Activated CD8-positive, alpha-beta T cell treated with anti-CD3 and anti-CD28 coated beads, Interleukin-2, amount 10 ng/mL, durations not matched to agents 7 days and 5 days (primary cell): ENCODE measurements around the gene POT1. TPM values are rescaled to one million over a fixed set of nuclear protein-coding genes. Genes with fewer than 3 reads are reported as not detected.

Experiments
- ATAC-seq: fragments of 150-1000 bp; cut with Tn5 transposase; one replicate; pipeline ENCODE4 v1.10.0; 2021; ENCODE audit warnings: moderate library complexity
- CTCF ChIA-PET: fragments of 350-600 bp; sonication (Branson Sonifier 250); formaldehyde crosslinking; loops from one replicate; lab custom pipeline; 2021; ENCODE audit warnings: antibody characterized with exemption; lab: Charles Lee
- POLR2A ChIA-PET: fragments of 350-600 bp; sonication (Branson Sonifier 250); formaldehyde crosslinking; loops from one replicate; lab custom pipeline; 2021; ENCODE audit warnings: antibody characterized with exemption; lab: Charles Lee
- DNase-seq: peaks from one replicate; pipeline ENCODE4 v3.0.0-alpha.2; 2020
- H3K27ac Mint-ChIP-seq: one replicate; pipeline ENCODE4 v1.8.0; 2021; ENCODE audit warnings: mild to moderate bottlenecking, mixed read lengths
- H3K27me3 Mint-ChIP-seq: one replicate; pipeline ENCODE4 v1.8.0; 2021; ENCODE audit warnings: low read depth, mixed read lengths
- H3K36me3 Mint-ChIP-seq: one replicate; pipeline ENCODE4 v1.8.0; 2021; ENCODE audit warnings: low read depth, mixed read lengths
- H3K4me1 Mint-ChIP-seq: one replicate; pipeline ENCODE4 v1.8.0; 2021; ENCODE audit warnings: low read depth, mixed read lengths
- H3K4me3 Mint-ChIP-seq: one replicate; pipeline ENCODE4 v1.8.0; 2021; ENCODE audit warnings: mild to moderate bottlenecking, mixed read lengths
- H3K9me3 Mint-ChIP-seq: one replicate; pipeline ENCODE4 v1.8.0; 2022; ENCODE audit warnings: mixed read lengths; ENCODE audit not compliant: insufficient read depth
- total RNA-seq, 2 experiments: library from RNA; stranded (reverse); gene quantifications; one replicate each; pipeline ENCODE4 v1.2.3, GENCODE V29; 2021

The POT1 gene
- total RNA-seq, 2 experiments from 2014 or later = 29.1 to 30.4 TPM

DNA sequence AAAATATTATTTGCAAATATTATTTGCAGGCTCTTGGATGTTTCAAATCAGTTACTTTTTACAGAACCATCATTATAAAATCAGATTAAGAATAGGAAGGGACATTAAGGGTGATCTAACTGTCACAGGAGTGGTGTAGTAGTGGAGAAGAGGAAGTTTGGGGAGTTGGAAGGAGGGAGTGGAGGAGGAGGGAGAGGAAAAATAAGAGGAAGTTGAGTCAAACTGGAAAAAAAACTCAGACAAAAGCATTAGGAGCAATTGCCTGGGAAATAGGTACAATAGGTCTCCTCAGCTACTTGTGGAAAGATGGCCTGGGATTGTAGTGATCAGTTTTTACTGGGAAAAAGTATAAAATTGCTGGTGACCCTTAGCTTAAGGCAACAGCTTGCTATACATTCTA lies 86.3 kb downstream of the POT1 start:
- Mint-ChIP-seq H3K4me3 (no peak overlapping the region), H3K4me1 (no peaks in the 10 kb centered on the region), H3K36me3 (peaks cover 11% of the 10 kb centered on the region), H3K27me3 (no peaks in the 10 kb centered on the region), H3K9me3 (no peaks in the 10 kb centered on the region), H3K27ac (no peak overlapping the region)
- ATAC-seq (no peak), DNase-seq (no peak)
- ChIA-PET POLR2A (no interaction called here), CTCF (no interaction called here)

DNA sequence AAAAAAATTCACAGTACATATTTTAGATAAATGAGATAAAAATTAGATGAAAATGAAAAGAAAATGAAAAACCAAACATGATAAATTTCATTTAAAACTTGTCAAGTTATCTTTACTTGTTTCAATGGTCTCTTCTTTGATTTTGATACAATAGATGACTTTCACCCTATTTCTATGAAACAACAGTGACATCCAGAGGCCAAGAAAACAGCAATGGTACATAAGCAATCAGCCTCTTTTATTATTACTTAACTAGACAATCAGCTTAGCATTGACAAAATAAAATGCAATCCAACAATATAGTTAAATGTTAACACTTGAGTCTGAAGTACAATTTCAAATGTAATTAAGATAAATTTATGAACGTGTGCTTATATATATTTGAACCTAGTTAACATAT lies 89.2 kb downstream of the POT1 start:
- ChIA-PET CTCF (no interaction called here), POLR2A (no interaction called here)
- no peak for DNase-seq
- H3K4me1 Mint-ChIP-seq = no peaks in the 10 kb centered on the region
- H3K9me3 Mint-ChIP-seq = no peaks in the 10 kb centered on the region
- no peak overlapping the region for H3K27ac Mint-ChIP-seq
- peaks cover 3% of the 10 kb centered on the region for H3K36me3 Mint-ChIP-seq
- ATAC-seq = no peak
- no peak overlapping the region for H3K4me3 Mint-ChIP-seq
- no peaks in the 10 kb centered on the region for H3K27me3 Mint-ChIP-seq

- no peaks in the 10 kb centered on the region for H3K4me1 Mint-ChIP-seq
- ChIA-PET CTCF (no interaction called here), POLR2A (no interaction called here)
- no peak for DNase-seq
- no peaks in the 10 kb centered on the region for H3K27me3 Mint-ChIP-seq
- peaks cover 6% of the 10 kb centered on the region for H3K36me3 Mint-ChIP-seq
- ATAC-seq = no peak
- no peak overlapping the region for H3K27ac Mint-ChIP-seq
- no peak overlapping the region for H3K4me3 Mint-ChIP-seq
- H3K9me3 Mint-ChIP-seq = no peaks in the 10 kb centered on the region
These were observed 89.9 kb downstream of the POT1 start for GRCh38 chr7:124839687-124840086.

- Mint-ChIP-seq H3K36me3 (peaks cover 15% of the 10 kb centered on the region), H3K27me3 (no peaks in the 10 kb centered on the region), H3K4me1 (no peaks in the 10 kb centered on the region), H3K27ac (no peak overlapping the region), H3K4me3 (no peak overlapping the region), H3K9me3 (no peaks in the 10 kb centered on the region)
- POLR2A ChIA-PET = no interaction called here
- DNase-seq (no peak), ATAC-seq (no peak)
- CTCF ChIA-PET = no interaction called here
These were observed 93.5 kb downstream of the POT1 start for GRCh38 chr7:124836173-124836572.

GRCh38 chr7:124818807-124819206 lies 110.8 kb downstream of the POT1 start:
- Mint-ChIP-seq H3K27me3 (peaks cover 4% of the 10 kb centered on the region), H3K4me3 (no peak overlapping the region), H3K36me3 (peaks cover 11% of the 10 kb centered on the region), H3K4me1 (no peaks in the 10 kb centered on the region), H3K9me3 (no peaks in the 10 kb centered on the region), H3K27ac (no peak overlapping the region)
- ATAC-seq (no peak), DNase-seq (no peak)
- POLR2A ChIA-PET = no interaction called here
- CTCF ChIA-PET = no interaction called here

DNA sequence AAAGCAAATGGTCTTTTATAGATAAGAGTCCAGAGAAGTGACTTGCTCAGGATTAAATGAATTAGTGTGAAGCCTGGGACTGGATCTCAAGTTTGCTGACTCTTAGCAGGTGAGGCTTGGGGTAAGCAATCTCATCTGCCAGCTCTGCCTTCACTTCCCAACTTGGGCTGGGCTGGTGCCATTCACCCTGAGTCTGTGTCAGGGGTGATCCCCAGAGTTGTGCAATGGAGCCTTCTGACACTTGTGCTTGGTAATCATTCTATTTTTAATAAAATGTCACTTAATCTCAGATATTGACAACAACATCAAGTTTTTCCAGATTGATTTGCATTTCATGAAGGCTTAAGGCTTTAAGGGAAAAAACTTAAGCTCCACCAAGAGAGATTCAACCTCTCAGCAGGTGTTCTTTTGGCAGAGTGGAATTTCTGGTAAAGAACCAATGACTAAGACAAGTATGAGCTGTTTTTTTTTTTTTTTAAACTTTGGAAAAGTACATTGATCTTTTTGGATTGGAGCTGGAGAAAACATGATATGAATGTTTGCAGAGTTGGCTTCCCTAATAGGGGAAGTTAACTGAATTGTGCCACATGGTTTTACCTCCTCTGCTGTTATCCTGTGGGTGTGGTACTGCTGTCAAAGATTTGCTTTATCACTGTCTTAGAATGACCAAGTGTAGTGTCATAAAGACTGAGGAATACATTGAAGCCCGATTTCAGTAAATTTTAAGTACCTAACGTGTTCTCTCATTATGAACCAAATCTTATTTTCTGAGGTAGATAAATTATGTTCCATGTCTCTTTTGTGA lies 115.4 kb downstream of the POT1 start:
- ChIA-PET POLR2A (no interaction called here), CTCF (no interaction called here)
- H3K27ac Mint-ChIP-seq = no peak overlapping the region
- H3K9me3 Mint-ChIP-seq = no peaks in the 10 kb centered on the region
- DNase-seq (no peak), ATAC-seq (no peak)
- H3K36me3 Mint-ChIP-seq = no peaks in the 10 kb centered on the region
- H3K4me3 Mint-ChIP-seq = no peak overlapping the region
- peaks cover 10% of the 10 kb centered on the region for H3K27me3 Mint-ChIP-seq
- H3K4me1 Mint-ChIP-seq = no peaks in the 10 kb centered on the region

- Mint-ChIP-seq H3K4me3 (no peak overlapping the region), H3K4me1 (no peaks in the 10 kb centered on the region), H3K27me3 (peaks cover 10% of the 10 kb centered on the region), H3K27ac (no peak overlapping the region), H3K36me3 (no peaks in the 10 kb centered on the region), H3K9me3 (no peaks in the 10 kb centered on the region)
- DNase-seq (no peak), ATAC-seq (no peak)
- ChIA-PET CTCF (no interaction called here), POLR2A (no interaction called here)
These were observed 116.9 kb downstream of the POT1 start for GRCh38 chr7:124812764-124813163.

DNA sequence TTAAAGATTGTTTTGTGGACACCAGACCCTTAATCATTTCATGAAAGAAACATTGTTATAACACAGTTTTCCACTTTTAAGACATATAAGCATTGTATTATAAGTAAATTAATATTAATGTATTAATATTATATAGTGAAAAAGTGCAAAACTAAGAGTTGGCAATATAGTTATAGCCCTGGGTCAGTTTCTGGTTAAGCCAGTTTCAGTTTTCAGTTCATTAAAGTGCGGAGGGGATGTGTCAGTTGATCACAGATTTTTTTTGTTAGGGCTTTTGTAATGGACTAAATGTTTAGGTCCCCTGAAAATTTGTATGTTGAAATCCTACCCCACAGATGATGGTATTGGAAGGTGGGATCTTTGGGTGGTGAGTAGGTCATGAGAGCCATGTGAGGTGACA lies 118.3 kb downstream of the POT1 start:
- Mint-ChIP-seq H3K36me3 (no peaks in the 10 kb centered on the region), H3K4me1 (no peaks in the 10 kb centered on the region), H3K4me3 (no peak overlapping the region), H3K9me3 (no peaks in the 10 kb centered on the region), H3K27ac (no peak overlapping the region), H3K27me3 (peaks cover 10% of the 10 kb centered on the region)
- no peak for DNase-seq
- CTCF ChIA-PET = no interaction called here
- ATAC-seq = no peak
- POLR2A ChIA-PET = no interaction called here

DNA sequence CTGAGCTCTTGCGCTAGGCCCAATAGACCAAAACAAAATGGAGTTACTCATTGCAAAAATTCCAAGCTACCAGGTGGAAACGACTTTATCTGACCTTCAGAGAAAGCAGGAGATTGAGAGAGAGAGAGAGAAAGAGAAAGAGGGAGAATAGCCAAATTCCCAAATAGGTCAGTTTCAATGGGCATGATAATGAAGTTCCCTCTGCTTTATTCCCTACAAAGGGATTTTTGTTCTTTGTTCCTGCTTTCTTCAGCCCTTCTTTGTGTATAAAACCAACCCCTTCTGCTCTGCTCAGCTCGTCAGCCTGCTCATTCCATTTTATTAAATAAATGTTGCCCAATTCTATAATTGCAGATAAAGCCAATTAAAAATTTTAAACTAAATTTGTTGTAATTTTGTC lies 119.0 kb downstream of the POT1 start:
- Mint-ChIP-seq H3K36me3 (no peaks in the 10 kb centered on the region), H3K27ac (no peak overlapping the region), H3K9me3 (no peaks in the 10 kb centered on the region), H3K27me3 (peaks cover 10% of the 10 kb centered on the region), H3K4me3 (no peak overlapping the region), H3K4me1 (no peaks in the 10 kb centered on the region)
- CTCF ChIA-PET = no interaction called here
- ATAC-seq = no peak
- POLR2A ChIA-PET = no interaction called here
- DNase-seq = no peak

DNA sequence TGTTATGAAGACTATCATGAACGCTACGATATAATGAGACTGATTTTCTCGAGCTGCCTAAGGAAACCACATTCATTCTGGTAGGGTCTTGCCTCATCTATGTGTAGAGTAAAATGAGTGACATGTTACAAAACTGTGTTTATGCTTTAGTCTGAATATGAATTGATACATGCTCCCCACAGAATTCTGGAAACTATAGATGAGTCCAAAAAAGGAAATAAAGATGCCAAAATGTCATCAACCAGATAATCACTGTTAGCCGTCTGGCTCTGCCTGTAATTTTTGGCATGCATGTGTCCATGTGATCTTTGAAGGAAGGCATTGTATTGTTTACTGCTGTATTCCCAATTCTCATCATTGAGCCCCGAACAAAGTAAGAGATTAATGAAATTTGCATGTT lies 121.4 kb downstream of the POT1 start:
- ATAC-seq = no peak
- ChIA-PET POLR2A (no interaction called here), CTCF (no interaction called here)
- no peak overlapping the region for H3K27ac Mint-ChIP-seq
- no peaks in the 10 kb centered on the region for H3K9me3 Mint-ChIP-seq
- no peaks in the 10 kb centered on the region for H3K4me1 Mint-ChIP-seq
- H3K4me3 Mint-ChIP-seq = no peak overlapping the region
- no peak for DNase-seq
- peaks cover 5% of the 10 kb centered on the region for H3K27me3 Mint-ChIP-seq
- no peaks in the 10 kb centered on the region for H3K36me3 Mint-ChIP-seq

GRCh38 chr7:124801330-124801895 lies 128.2 kb downstream of the POT1 start:
- Mint-ChIP-seq H3K9me3 (no peaks in the 10 kb centered on the region), H3K4me1 (no peaks in the 10 kb centered on the region), H3K4me3 (no peak overlapping the region), H3K36me3 (no peaks in the 10 kb centered on the region), H3K27me3 (peaks cover 3% of the 10 kb centered on the region), H3K27ac (no peak overlapping the region)
- CTCF ChIA-PET = no interaction called here
- ATAC-seq (no peak), DNase-seq (no peak)
- POLR2A ChIA-PET = no interaction called here

GRCh38 chr7:124800386-124800785 lies 129.2 kb downstream of the POT1 start:
- ATAC-seq (no peak), DNase-seq (no peak)
- H3K27me3 Mint-ChIP-seq = peaks cover 5% of the 10 kb centered on the region
- H3K4me3 Mint-ChIP-seq = no peak overlapping the region
- ChIA-PET POLR2A (no interaction called here), CTCF (no interaction called here)
- no peaks in the 10 kb centered on the region for H3K4me1 Mint-ChIP-seq
- H3K36me3 Mint-ChIP-seq = no peaks in the 10 kb centered on the region
- no peaks in the 10 kb centered on the region for H3K9me3 Mint-ChIP-seq
- H3K27ac Mint-ChIP-seq = no peak overlapping the region
